Lung microvascular endothelial cell (primary cell): ENCODE results near the gene MYH10. TPM values are rescaled to one million over a fixed set of nuclear protein-coding genes. Genes with fewer than 3 reads are reported as not detected.
"Not testable (repeated sequence)": the region's sequence is repeated elsewhere in the genome, so short reads cannot be mapped to it uniquely, and the experiment has no call there.

Experiments
- DNase-seq, 2 donors: peaks; one replicate each; pipeline versions ENCODE4 v3.0.0 to v3.0.0-alpha.2; 2010; ENCODE audit warnings: low read depth in 2 of 2
- total RNA-seq: library from RNA; depleted of rRNA; stranded (reverse); fragments of >200 nt; gene quantifications from 2 replicates; pipeline ENCODE4 v1.2.1, GENCODE V29; 2014

The MYH10 gene
- 245 and 287 TPM in 2 replicates for total RNA-seq

GRCh38 chr17:8630227-8630801 lies at the start of gene MYH10:
Gene MYH10, minus strand, starts transcription at chr17:8630725. Its CDS starts 7,479 bp downstream, at chr17:8623246.
- no peak for DNase-seq

DNA sequence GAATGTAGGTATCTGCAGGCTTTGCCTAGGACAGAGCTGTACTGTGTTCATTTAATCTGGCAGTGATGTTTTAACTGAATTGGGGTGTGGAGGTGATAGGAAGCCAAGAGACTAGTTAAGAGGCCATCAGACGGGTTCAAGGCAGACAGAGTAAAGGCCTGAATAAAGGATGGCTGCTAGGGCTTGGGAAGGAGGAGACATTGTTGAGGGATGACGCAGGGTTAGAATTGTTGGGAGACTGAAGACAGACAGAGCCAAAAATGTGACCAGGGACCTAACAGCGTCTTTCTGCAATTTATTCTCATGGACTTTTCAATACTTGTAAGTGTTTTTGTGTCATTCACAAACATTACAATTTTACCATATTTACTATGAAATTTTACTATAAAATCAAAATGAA lies 48.6 kb upstream of the MYH10 start:
- DNase-seq, result no peak

GRCh38 chr17:8675306-8675705 lies 44.8 kb upstream of the MYH10 start:
- no peak for DNase-seq

DNA sequence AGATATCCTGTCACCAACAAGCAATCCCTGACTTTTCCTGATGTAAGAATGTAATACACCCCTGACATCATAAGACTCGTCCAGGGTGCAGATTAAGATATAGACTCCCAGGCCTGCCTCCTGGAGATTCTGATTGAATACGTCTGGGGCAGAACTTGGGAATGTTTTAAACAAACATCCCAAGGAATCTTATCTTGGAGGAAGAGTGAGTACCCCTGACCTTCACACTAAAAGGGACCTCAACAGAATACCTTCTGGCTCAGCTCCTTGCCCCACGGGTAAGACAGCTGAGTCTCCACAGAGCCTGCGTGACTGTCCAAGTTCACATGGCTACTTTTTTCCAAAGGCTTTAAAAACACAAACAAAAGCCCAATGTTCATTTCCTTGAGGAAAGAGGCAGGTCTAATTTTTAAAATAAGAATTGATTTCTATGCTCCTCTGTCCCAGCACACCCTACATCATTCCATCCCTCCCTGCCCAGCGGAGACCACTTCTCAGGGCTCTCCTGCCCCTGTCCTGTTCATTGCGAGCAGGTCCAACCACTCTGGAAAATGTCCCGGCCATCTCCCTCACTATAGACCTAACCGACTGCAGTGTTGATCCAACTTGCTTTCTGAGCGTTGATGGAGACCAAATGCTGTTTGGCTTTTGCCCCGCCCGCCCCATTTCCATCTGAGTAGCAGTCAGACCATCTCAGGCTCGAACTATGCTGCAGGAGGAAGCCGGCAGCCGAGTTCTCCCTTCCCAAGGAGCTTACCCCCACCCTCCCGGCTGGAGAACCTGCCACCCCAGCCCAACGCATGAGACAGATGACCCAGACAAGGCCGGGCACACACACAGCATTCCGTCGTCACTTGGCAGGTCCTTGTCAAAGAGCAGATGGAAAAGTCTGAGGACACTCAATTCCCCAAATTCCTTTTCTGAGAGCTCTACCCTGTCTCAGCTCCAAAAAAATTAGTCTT lies 44.1 kb upstream of the MYH10 start:
- no peak for DNase-seq

- DNase-seq, result no peak
These were observed 43.1 kb upstream of the MYH10 start for GRCh38 chr17:8673612-8674011.

DNA sequence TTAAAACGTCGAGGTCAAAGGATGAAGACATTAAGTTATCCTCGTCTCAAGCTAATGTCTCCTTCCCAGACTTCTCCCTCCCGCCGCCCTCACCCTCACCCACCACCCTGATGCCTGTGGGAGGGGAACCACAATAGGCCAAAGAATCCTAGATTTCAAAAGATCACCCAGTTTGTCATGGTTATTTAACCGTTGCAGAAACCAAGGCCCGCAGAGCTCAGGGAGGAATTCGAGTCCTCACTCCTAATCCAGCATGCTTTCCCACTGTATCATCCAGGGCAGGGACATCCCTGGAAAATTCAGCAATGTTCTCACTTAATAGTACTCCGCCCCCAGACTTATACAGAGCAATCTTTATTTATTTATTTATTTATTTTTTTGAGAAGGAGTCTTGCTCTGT lies 41.8 kb upstream of the MYH10 start:
- DNase-seq, result no peak

- no peak for DNase-seq
These were observed 39.9 kb upstream of the MYH10 start for GRCh38 chr17:8670421-8670820.

- peak in 1 of 2 donors; percentile 19 for DNase-seq
These were observed 37.7 kb upstream of the MYH10 start for GRCh38 chr17:8668176-8668740.

GRCh38 chr17:8667421-8667820 lies 36.9 kb upstream of the MYH10 start:
- DNase-seq, result no peak

GRCh38 chr17:8665684-8666083 lies 35.2 kb upstream of the MYH10 start:
- DNase-seq, result no peak

GRCh38 chr17:8664456-8665126 lies 34.1 kb upstream of the MYH10 start:
- no peak for DNase-seq

GRCh38 chr17:8662973-8663372 lies 32.4 kb upstream of the MYH10 start:
- DNase-seq, result no peak

- DNase-seq, result no peak
These were observed 31.7 kb upstream of the MYH10 start for GRCh38 chr17:8662076-8662831.

DNA sequence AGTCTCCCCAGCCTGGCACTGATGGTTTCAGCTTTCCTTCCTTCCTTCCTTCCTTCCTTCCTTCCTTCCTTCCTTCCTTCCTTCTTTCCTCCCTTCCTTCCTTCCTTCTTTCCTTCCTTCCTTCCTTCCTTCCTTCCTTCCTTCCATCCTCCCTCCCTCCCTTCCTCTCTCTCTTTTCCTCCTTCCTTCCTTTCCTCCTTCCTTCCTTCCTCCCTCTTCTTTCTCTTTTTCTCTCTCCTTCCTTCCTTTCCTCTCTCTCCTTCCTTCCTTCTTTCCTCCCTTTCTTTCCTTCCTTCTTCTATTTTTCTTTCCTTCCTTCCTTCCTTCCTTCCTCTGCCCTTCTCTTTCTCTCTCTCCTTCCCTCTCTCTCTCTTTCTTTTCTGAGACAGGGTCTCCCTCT lies 30.2 kb upstream of the MYH10 start:
- DNase-seq, result not testable (repeated sequence)

GRCh38 chr17:8659758-8660410 lies 29.4 kb upstream of the MYH10 start:
- no peak for DNase-seq

- no peak for DNase-seq
These were observed 28.3 kb upstream of the MYH10 start for GRCh38 chr17:8658810-8659209.

GRCh38 chr17:8656693-8657092 lies 26.2 kb upstream of the MYH10 start:
- DNase-seq, result no peak

DNA sequence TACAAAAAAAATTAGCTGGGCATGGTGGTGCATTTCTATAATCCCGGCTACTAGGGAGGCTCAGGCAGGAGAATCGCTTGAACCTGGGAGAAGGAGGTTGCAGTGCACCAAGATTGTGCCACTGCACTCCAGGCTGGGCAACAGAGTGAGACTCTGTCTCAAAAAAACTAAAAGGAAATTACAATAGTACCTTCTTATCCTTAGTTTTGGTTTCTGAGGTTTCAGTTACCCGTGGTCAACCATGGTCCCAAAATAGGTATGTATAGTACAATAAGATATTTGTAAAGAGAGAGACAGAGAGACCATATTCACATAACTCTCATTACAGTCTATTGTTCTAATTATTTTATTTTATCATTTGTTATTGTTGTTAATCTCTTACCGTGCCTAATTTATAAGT lies 24.3 kb upstream of the MYH10 start:
- no peak for DNase-seq

GRCh38 chr17:8651013-8651412 lies 20.5 kb upstream of the MYH10 start:
- no peak for DNase-seq

DNA sequence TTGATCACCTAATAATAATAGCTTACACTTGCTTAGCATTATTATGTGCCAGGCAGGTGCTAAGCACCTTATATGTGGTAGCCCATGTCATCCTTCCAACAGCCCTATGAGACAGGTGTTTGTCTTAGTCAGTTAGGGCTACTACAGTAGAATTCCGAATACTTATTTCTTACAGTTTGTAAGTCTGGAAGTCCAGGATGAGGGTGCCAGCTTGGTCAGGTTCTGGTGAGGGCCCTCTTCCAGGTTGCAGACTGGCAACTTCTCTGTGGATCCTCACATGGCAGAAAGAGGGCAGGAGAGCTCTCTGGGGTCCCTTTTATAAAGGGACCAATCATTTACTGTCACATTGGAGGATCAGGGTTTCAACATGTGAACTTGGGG lies 19.6 kb upstream of the MYH10 start:
- no peak for DNase-seq
